Suprapubic skin (tissue), 4 donors: Measurements from ENCODE around the gene CDK11B.
"Not testable (repeated sequence)": the region's sequence is repeated elsewhere in the genome, so short reads cannot be mapped to it uniquely, and the experiment has no call there.

Experiments
- POLR2A ChIP-seq, 2 donors: fragments of 450-650 bp; IDR thresholded peaks; one replicate each; pipeline ENCODE4 v1.6.1; 2017; ENCODE audit warnings: antibody characterized with exemption in 2 of 2, mild to moderate bottlenecking in 2 of 2, moderate library complexity in 2 of 2
- POLR2AphosphoS5 ChIP-seq, 3 donors: sonication (generic); formaldehyde crosslinking; IDR thresholded peaks; one replicate each; pipeline ENCODE4 v1.6.1; 2017; ENCODE audit warnings: antibody characterized with exemption in 3 of 3
- TF ChIP-seq, protein P1 (sequence below), 2 donors: fragments of 200-600 bp in 1 of 2; fragments of 450-650 bp in 1 of 2; sonication (generic) in 1 of 2; IDR thresholded peaks; one replicate each; pipeline ENCODE4 v1.5.1; 2016 to 2019; ENCODE audit warnings: antibody characterized with exemption in 2 of 2, mild to moderate bottlenecking in 1 of 2, moderate library complexity in 1 of 2

GRCh38 chr1:1692324-1692713, 33.5 kb upstream of the CDK11B start:
- TF ChIP-seq POLR2A, POLR2AphosphoS5 (IDR thresholded peaks at IDR 0.05): not testable (repeated sequence)
- TF ChIP-seq, protein P1, sequence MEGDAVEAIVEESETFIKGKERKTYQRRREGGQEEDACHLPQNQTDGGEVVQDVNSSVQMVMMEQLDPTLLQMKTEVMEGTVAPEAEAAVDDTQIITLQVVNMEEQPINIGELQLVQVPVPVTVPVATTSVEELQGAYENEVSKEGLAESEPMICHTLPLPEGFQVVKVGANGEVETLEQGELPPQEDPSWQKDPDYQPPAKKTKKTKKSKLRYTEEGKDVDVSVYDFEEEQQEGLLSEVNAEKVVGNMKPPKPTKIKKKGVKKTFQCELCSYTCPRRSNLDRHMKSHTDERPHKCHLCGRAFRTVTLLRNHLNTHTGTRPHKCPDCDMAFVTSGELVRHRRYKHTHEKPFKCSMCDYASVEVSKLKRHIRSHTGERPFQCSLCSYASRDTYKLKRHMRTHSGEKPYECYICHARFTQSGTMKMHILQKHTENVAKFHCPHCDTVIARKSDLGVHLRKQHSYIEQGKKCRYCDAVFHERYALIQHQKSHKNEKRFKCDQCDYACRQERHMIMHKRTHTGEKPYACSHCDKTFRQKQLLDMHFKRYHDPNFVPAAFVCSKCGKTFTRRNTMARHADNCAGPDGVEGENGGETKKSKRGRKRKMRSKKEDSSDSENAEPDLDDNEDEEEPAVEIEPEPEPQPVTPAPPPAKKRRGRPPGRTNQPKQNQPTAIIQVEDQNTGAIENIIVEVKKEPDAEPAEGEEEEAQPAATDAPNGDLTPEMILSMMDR (IDR thresholded peaks at IDR 0.05), result not testable (repeated sequence)
